DND-41 (cell line): ENCODE results near the gene TRPC4AP.

Source experiments
- ATAC-seq: fragments of 200-7000 bp; cut with Tn5 transposase; 3 replicates; pipeline ENCODE4 v1.9.1; 2021; ENCODE audit warnings: low read depth; ENCODE audit not compliant: insufficient read depth
- DNase-seq: peaks from one replicate; pipeline ENCODE4 v3.0.0-alpha.2; 2020
- H2AFZ ChIP-seq: 2 replicates; pipeline ENCODE4 v1.6.0; 2012; ENCODE audit warnings: low read depth, low read length
- H3K27ac ChIP-seq: 2 replicates; pipeline ENCODE4 v1.5.1; 2012; ENCODE audit warnings: low read length, inconsistent platforms
- H3K27me3 ChIP-seq: fragments of 200-600 bp; sonication (generic); 2 replicates; pipeline ENCODE4 v1.6.0; 2012; ENCODE audit warnings: low read length, mild to moderate bottlenecking, inconsistent platforms; ENCODE audit not compliant: insufficient read depth, poor library complexity
- H3K36me3 ChIP-seq: 2 replicates; pipeline ENCODE4 v1.5.1; 2012; ENCODE audit warnings: low read length, inconsistent platforms; ENCODE audit not compliant: insufficient read depth
- H3K4me1 ChIP-seq: 2 replicates; pipeline ENCODE4 v1.5.1; 2012; ENCODE audit warnings: mild to moderate bottlenecking, low read length; ENCODE audit not compliant: insufficient read depth
- H3K4me2 ChIP-seq: 2 replicates; pipeline ENCODE4 v1.6.0; 2012; ENCODE audit warnings: mild to moderate bottlenecking, moderate library complexity, low read length, inconsistent platforms; ENCODE audit not compliant: insufficient read depth
- H3K4me3 ChIP-seq, 2 experiments: fragments of 200-600 bp in 1 of 2; shearing (Covaris generic) in 1 of 2; 2 replicates each; pipeline ENCODE4 v1.5.1; 2012 to 2016; ENCODE audit warnings: inconsistent platforms in 2 of 2, low read length in 2 of 2, mild to moderate bottlenecking in 2 of 2, low read depth in 1 of 2, moderate library complexity in 1 of 2
- H3K79me2 ChIP-seq: 2 replicates; pipeline ENCODE4 v1.6.0; 2012; ENCODE audit warnings: low read length, inconsistent platforms; ENCODE audit not compliant: insufficient read depth
- H3K9ac ChIP-seq: 2 replicates; pipeline ENCODE4 v1.6.0; 2012; ENCODE audit warnings: low read depth, mild to moderate bottlenecking, inconsistent platforms, low read length, moderate library complexity
- H3K9me3 ChIP-seq: 2 replicates; pipeline ENCODE4 v1.5.1; 2012; ENCODE audit warnings: low read length, moderate library complexity, mild to moderate bottlenecking, inconsistent platforms; ENCODE audit not compliant: insufficient read depth, severe bottlenecking
- H4K20me1 ChIP-seq: 2 replicates; pipeline ENCODE4 v1.6.0; 2012; ENCODE audit warnings: low read length; ENCODE audit not compliant: insufficient read depth
- EZH2 ChIP-seq: IDR thresholded peaks from 3 replicates; pipeline ENCODE4 v1.6.1; 2012; ENCODE audit warnings: borderline replicate concordance, low read depth, mild to moderate bottlenecking, moderate library complexity, low read length, inconsistent platforms; ENCODE audit not compliant: severe bottlenecking
- TF ChIP-seq, protein P1 (sequence below): IDR thresholded peaks from 2 replicates; pipeline ENCODE4 v1.5.1; 2012; ENCODE audit warnings: borderline replicate concordance, low read length, moderate library complexity, mild to moderate bottlenecking; ENCODE audit not compliant: poor library complexity, severe bottlenecking; ENCODE audit errors: extremely low read depth

TRPC4AP gene

DNA sequence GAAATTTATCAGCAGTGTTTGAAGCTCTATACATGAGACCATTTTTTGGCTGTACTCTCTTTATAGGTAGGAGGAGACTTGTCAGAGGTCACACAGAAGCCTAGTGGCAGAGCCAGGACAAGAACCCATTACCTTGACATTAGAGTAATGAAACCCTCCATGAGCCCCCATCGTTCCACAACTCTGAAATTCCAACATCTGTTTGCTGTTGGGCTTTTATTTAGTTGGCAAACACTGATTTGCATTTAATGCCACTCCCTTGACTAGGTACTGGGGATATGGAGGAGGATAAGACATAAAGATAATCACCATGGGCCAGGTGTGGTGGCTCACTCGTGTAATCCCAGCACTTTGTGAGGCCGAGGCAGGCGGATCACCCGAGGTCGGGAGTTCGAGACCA is 138.6 kb downstream of the TRPC4AP start:
- Histone ChIP-seq H3K9ac (no peak overlapping the region), H3K9me3 (no peaks in the 10 kb centered on the region), H2AFZ (no peak overlapping the region), H3K4me1 (peaks cover 23% of the 10 kb centered on the region), H4K20me1 (no peaks in the 10 kb centered on the region), H3K27me3 (no peaks in the 10 kb centered on the region), H3K79me2 (peaks cover 8% of the 10 kb centered on the region; the same call in 1 of the 2 replicates), H3K4me2 (no peak overlapping the region), H3K36me3 (peaks cover 27% of the 10 kb centered on the region), H3K27ac (no peak overlapping the region), H3K4me3 (no peak overlapping the region)
- no peak for ATAC-seq
- TF ChIP-seq, protein P1, sequence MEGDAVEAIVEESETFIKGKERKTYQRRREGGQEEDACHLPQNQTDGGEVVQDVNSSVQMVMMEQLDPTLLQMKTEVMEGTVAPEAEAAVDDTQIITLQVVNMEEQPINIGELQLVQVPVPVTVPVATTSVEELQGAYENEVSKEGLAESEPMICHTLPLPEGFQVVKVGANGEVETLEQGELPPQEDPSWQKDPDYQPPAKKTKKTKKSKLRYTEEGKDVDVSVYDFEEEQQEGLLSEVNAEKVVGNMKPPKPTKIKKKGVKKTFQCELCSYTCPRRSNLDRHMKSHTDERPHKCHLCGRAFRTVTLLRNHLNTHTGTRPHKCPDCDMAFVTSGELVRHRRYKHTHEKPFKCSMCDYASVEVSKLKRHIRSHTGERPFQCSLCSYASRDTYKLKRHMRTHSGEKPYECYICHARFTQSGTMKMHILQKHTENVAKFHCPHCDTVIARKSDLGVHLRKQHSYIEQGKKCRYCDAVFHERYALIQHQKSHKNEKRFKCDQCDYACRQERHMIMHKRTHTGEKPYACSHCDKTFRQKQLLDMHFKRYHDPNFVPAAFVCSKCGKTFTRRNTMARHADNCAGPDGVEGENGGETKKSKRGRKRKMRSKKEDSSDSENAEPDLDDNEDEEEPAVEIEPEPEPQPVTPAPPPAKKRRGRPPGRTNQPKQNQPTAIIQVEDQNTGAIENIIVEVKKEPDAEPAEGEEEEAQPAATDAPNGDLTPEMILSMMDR = no peak
- TF ChIP-seq EZH2 = no peak
- DNase-seq = no peak

DNA sequence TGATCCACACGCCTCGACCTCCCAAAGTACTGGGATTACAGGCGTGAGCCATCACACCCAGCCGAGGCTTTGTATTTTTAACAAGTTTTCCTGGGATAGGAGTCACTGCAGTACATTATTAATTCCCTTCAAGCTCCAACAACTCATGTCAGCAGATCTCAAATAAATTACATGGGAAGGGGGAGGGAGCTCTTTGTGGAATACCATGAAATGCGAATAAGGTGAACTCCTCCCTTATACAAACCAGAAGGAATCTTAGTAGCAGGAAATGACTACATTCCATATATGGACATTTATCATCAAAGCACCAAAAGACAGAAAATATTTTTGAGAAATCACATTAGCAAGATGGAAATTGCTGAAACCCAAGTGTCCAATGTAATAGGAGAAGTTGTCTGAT is 139.9 kb downstream of the TRPC4AP start:
- H3K4me2 ChIP-seq = no peak overlapping the region
- no peak overlapping the region for H3K27ac ChIP-seq
- ATAC-seq (no peak), DNase-seq (no peak)
- H3K4me1 ChIP-seq = peaks cover 23% of the 10 kb centered on the region
- TF ChIP-seq, protein P1 = no peak
- no peak for TF ChIP-seq EZH2
- H3K9ac ChIP-seq = no peak overlapping the region
- no peak overlapping the region for H2AFZ ChIP-seq
- peaks cover 33% of the 10 kb centered on the region for H3K36me3 ChIP-seq
- H4K20me1 ChIP-seq = no peaks in the 10 kb centered on the region
- H3K4me3 ChIP-seq = no peak overlapping the region
- no peaks in the 10 kb centered on the region for H3K9me3 ChIP-seq
- peaks cover 8% of the 10 kb centered on the region; the same call in 1 of the 2 replicates for H3K79me2 ChIP-seq
- H3K27me3 ChIP-seq = no peaks in the 10 kb centered on the region
